ENCODE data around the gene COL16A1. TPM values are rescaled to one million over a fixed set of nuclear protein-coding genes. Genes with fewer than 3 reads are reported as not detected.
A peak's percentile ranks its signal among the peaks of the same experiment; 100 is the strongest.

The COL16A1 gene
- polyA plus RNA-seq, 6 donors from 2014 or later: 0.64 to 1.2 TPM; not detected in 4

- Mint-ChIP-seq H3K27ac (peak overlapping the region in 3 of 6 donors; percentile 15 to 91 (median 59)), H3K4me1 (peaks cover 33 to 45% (median 44%) of the 10 kb centered on the region in 3 donors), H3K36me3 (no peaks in the 10 kb centered on the region), H3K4me3 (peak overlapping the region in 2 of 8 donors; percentile 25 to 35), H3K27me3 (peaks cover 2 to 26% (median 8%) of the 10 kb centered on the region in 3 donors), H3K9me3 (no peaks in the 10 kb centered on the region)
- ATAC-seq (ENCODE audit: low read depth in 2 of 2) (peak; percentile 84 to 88), DNase-seq (peak; percentile 17)
Observed at GRCh38 chr1:31744165-31744888, 40.5 kb upstream of the COL16A1 start.

DNA sequence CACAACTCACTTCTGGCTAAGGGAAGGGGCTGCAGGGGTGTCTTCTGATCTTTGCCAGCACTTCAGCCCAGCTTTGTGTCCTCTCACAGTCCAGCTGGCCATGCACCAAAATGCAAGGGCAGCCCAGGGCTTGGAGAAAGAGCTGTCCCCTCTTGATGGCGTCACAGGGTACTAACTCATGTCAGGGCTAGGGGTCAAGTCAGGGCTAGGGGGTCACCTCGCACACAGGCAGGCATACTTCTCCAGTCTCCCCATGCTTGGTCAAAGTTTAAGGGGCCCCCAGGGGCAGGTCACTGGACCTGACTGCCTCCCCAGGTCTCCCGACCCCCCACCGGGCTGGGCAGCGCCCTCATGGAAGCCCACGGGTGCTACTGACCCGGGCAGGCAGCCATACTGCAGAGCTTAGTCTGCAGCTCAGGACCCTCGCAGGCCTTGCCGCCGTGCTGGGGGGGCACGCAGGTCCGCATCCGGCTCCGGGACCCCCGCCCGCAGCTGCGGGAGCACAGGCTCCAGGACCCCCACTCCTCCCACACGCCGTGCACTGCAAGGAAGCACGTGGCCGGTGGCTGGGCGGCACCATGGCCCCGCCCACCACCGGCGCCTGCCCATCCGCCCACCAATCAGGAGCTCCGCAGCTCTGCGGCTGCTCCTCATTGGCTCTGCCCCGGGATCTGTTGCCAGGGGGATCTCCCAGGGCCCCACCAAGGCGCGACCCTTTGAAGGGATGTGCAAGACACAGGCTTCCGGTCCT, 38.8 kb upstream of the COL16A1 start:
- Mint-ChIP-seq H3K27me3 (peaks cover 0 to 16% (median 8%) of the 10 kb centered on the region in 3 donors), H3K36me3 (no peaks in the 10 kb centered on the region), H3K4me3 (no peak overlapping the region), H3K27ac (no peak overlapping the region), H3K9me3 (no peaks in the 10 kb centered on the region), H3K4me1 (peaks cover 36 to 52% (median 51%) of the 10 kb centered on the region in 3 donors)
- DNase-seq (no peak), ATAC-seq (ENCODE audit: low read depth in 2 of 2) (no peak)

- Mint-ChIP-seq H3K27ac (peak overlapping the region in 3 of 6 donors; percentile 2 to 68 (median 19)), H3K9me3 (no peaks in the 10 kb centered on the region), H3K27me3 (peaks cover 0 to 4% (median 0%) of the 10 kb centered on the region in 3 donors), H3K36me3 (no peaks in the 10 kb centered on the region), H3K4me1 (peaks cover 9 to 31% (median 25%) of the 10 kb centered on the region in 3 donors), H3K4me3 (peak overlapping the region in 2 of 8 donors; percentile 23 to 44)
- DNase-seq (no peak), ATAC-seq (ENCODE audit: low read depth in 2 of 2) (peak; percentile 80)
Observed at GRCh38 chr1:31739346-31739745, 35.5 kb upstream of the COL16A1 start.

- ATAC-seq (ENCODE audit: low read depth in 2 of 2) (no peak), DNase-seq (no peak)
- Mint-ChIP-seq H3K36me3 (no peaks in the 10 kb centered on the region), H3K4me3 (no peak overlapping the region), H3K27ac (no peak overlapping the region), H3K4me1 (peaks cover 8 to 20% (median 15%) of the 10 kb centered on the region in 3 donors), H3K9me3 (no peaks in the 10 kb centered on the region), H3K27me3 (peaks cover 0 to 8% (median 4%) of the 10 kb centered on the region in 3 donors)
Observed at GRCh38 chr1:31736675-31737074, 32.9 kb upstream of the COL16A1 start.

DNA sequence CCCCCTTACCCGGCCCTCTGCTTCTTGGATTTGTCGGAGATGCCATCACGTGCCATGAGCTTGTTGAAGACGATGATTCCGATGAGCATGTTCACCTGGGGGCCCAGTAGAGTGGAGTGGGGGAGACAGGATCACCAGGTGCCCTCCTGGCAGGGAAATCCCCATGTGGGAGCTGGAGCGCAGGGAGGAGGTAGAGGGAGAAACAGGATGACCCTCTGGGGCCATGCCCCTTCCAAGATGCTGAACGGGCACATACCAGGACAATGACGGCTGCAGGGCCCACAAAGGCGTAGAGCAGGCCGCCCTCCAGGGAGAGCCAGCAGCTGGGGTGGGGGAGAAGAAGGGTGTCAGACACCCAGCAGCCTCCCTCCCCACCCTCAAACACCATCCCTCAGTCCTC, 31.8 kb upstream of the COL16A1 start:
- Mint-ChIP-seq H3K27me3 (peaks cover 0 to 8% (median 4%) of the 10 kb centered on the region in 3 donors), H3K27ac (peak overlapping the region in 1 of 6 donors; percentile 85), H3K4me1 (peaks cover 8 to 20% (median 15%) of the 10 kb centered on the region in 3 donors), H3K4me3 (no peak overlapping the region), H3K9me3 (no peaks in the 10 kb centered on the region), H3K36me3 (no peaks in the 10 kb centered on the region)
- ATAC-seq (ENCODE audit: low read depth in 2 of 2) (no peak), DNase-seq (no peak)

DNA sequence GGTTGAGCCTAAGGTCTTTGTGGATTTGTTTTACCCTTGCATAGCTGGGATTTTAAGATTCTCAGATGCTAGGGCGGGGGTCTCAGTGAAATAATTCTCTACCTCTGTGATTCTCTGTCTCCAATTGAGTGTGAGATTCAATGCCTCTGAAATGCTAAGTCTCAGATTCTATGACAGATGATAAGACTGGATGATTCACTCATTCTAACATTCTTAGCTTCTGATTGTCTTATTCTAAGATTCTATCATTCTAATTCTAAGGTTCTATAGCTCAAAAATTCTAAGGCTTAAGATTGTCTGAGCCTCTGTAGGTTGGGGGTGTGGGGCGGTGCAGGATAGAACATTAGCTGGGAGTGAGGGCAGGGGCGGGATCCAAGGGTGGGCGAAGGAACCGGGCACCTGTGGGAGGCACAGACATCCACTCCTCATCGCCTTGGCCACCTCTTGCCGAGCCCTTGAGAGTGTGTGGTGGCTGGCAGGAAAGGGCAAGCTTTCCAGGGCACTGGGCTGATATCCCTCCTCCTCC, 30.8 kb upstream of the COL16A1 start:
- Mint-ChIP-seq H3K27me3 (peaks cover 0 to 8% (median 4%) of the 10 kb centered on the region in 3 donors), H3K27ac (no peak overlapping the region), H3K36me3 (no peaks in the 10 kb centered on the region), H3K4me1 (peaks cover 6 to 14% (median 11%) of the 10 kb centered on the region in 3 donors), H3K9me3 (no peaks in the 10 kb centered on the region), H3K4me3 (no peak overlapping the region)
- DNase-seq (no peak), ATAC-seq (ENCODE audit: low read depth in 2 of 2) (no peak)

DNA sequence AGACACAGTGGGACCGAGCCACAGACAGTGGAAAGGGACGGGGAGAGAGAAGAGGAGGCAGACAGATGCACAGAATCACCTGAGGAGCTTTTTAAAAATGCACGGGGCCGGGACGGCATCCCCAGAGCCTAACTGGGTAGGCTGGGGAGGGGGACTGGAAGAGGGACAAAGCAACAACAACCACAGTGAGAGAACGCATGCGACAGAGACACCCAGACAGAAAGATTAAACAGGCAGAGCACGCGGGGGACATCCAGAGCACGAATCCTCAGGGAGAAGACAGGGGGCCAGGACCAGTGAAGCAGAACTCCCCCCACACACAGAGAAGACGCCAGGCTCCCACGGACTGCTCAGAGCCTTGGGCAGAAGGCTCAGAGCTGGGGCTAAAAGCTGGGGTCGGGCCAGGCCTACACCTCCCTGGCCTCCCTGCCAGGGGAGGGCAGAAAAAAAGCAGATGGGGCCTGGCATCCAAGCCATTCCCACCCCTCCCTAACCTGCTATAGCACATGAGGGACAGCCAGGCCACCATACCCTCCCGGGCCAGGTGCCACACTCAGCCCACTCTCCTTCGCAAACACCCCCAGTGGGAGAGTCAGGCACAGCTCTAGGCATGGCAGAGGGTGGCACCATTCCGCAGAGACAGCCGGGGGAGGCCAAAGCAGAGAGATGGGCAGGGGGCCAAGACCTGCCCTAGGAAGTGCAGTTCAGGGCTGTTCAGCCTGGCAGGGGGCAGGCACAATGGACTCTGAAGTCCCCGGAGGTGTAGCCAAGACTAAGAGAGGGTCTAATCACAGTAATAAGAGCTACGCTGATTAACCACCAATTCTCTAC, 29.8 kb upstream of the COL16A1 start:
- Mint-ChIP-seq H3K27ac (peak overlapping the region in 2 of 6 donors; percentile 22 to 64), H3K9me3 (no peaks in the 10 kb centered on the region), H3K4me1 (peaks cover 0 to 5% (median under 1%) of the 10 kb centered on the region in 3 donors), H3K4me3 (no peak overlapping the region), H3K36me3 (no peaks in the 10 kb centered on the region), H3K27me3 (peaks cover 0 to 8% (median 4%) of the 10 kb centered on the region in 3 donors)
- ATAC-seq (ENCODE audit: low read depth in 2 of 2) (no peak), DNase-seq (no peak)

- H3K27ac Mint-ChIP-seq: no peak overlapping the region
- peaks cover 0 to 5% (median 0%) of the 10 kb centered on the region in 3 donors for H3K4me1 Mint-ChIP-seq
- no peaks in the 10 kb centered on the region for H3K36me3 Mint-ChIP-seq
- ATAC-seq (ENCODE audit: low read depth in 2 of 2) (no peak), DNase-seq (no peak)
- H3K4me3 Mint-ChIP-seq: no peak overlapping the region
- H3K9me3 Mint-ChIP-seq: no peaks in the 10 kb centered on the region
- H3K27me3 Mint-ChIP-seq: peaks cover 0 to 8% (median 4%) of the 10 kb centered on the region in 3 donors
Observed at GRCh38 chr1:31732751-31733289, 29.0 kb upstream of the COL16A1 start.

DNA sequence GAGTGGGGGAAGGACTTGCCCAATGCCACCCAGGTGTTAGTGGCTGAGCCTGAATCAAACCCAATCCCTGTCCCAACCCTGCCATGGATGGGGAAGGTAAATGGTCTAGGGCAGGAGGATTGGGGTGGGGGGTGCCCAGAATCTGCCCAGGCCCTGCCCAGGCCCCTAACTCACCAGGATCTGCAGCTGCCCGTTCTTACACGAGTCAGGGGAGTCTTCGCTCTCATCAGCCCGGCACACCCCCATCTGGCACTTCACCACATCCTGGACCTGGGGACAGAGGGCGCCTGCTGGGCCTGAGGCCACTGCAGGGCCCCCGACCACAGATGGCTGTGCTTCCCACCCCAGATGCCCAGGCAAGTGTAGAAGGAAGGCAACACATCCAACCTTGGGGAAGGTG, 28.5 kb upstream of the COL16A1 start:
- H3K27ac Mint-ChIP-seq: no peak overlapping the region

DNA sequence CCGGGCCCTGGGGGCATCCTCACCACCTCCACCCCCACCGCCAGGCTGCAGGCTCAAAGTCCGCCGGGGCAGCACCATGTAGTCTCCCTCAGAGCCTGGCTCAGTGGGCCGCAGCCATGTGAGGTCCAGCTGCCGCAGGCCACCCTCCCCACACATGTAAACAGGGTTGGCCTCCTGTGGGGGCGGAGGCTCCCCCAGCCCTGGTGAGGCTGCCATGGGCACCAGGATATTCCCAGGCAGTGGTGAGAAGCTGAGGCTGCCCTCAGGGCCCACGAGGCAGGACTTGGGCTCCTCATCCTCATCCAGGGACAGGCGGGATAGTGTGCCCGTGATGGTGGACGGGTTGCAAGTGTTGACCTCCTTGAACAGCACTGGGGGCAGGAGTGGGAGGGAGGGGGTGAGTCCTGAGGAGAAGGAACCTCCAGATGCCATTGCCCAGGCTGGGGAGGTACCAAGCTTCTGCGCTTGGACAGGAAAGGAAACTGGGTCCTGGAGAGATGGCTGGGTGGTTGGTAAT, 27.3 kb upstream of the COL16A1 start:
- H3K9me3 Mint-ChIP-seq: no peaks in the 10 kb centered on the region

More for the DNA sequence above, 28.5 kb upstream of the COL16A1 start:
- Mint-ChIP-seq H3K4me1 (peaks cover 0 to 5% (median 0%) of the 10 kb centered on the region in 3 donors), H3K36me3 (no peaks in the 10 kb centered on the region), H3K4me3 (no peak overlapping the region), H3K27me3 (peaks cover 0 to 8% (median 4%) of the 10 kb centered on the region in 3 donors), H3K9me3 (no peaks in the 10 kb centered on the region)
- ATAC-seq (ENCODE audit: low read depth in 2 of 2): no peak
- no peak for DNase-seq

GRCh38 chr1:31730336-31731048, 26.7 kb upstream of the COL16A1 start:
- Mint-ChIP-seq H3K4me3 (no peak overlapping the region), H3K27me3 (peaks cover 0 to 10% (median 0%) of the 10 kb centered on the region in 3 donors), H3K36me3 (no peaks in the 10 kb centered on the region), H3K27ac (no peak overlapping the region), H3K4me1 (no peaks in the 10 kb centered on the region), H3K9me3 (no peaks in the 10 kb centered on the region)
- ATAC-seq (ENCODE audit: low read depth in 2 of 2) (no peak), DNase-seq (no peak)

More for the DNA sequence above, 27.3 kb upstream of the COL16A1 start:
- Mint-ChIP-seq H3K27me3 (peaks cover 0 to 8% (median 0%) of the 10 kb centered on the region in 3 donors), H3K4me1 (no peaks in the 10 kb centered on the region), H3K36me3 (no peaks in the 10 kb centered on the region), H3K27ac (no peak overlapping the region), H3K4me3 (no peak overlapping the region)
- ATAC-seq (ENCODE audit: low read depth in 2 of 2) (no peak), DNase-seq (no peak)

GRCh38 chr1:31727849-31728248, 24.0 kb upstream of the COL16A1 start:
- no peak overlapping the region for H3K4me3 Mint-ChIP-seq
- peaks cover 0 to 17% (median 2%) of the 10 kb centered on the region in 3 donors for H3K27me3 Mint-ChIP-seq
- H3K4me1 Mint-ChIP-seq: no peaks in the 10 kb centered on the region
- H3K9me3 Mint-ChIP-seq: no peaks in the 10 kb centered on the region
- DNase-seq: no peak
- no peak overlapping the region for H3K27ac Mint-ChIP-seq
- no peak for ATAC-seq (ENCODE audit: low read depth in 2 of 2)
- H3K36me3 Mint-ChIP-seq: no peaks in the 10 kb centered on the region

Data from naive B cell (primary cell).